Measurements from ENCODE around the gene CTNNA1.

CTNNA1 gene

DNA sequence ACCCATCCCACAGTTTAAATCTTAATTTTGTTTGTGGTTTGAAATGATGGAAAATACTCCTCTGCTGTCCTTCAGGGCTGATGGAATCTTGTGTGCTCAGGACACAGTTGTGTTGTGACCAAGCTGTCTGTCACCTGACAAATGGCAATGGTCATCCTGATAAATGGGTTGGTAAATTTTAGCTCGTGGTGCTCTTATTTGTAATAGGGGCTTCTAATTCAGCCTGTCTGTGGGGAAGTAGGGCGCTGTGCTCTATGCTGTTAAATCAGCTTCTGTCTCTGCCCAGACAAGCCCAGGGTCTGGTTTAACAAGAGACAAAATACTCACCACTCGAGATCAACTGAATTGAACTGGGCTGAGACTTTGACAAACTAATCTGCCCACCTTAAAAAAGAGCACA is 117.4 kb downstream of the CTNNA1 start:
- no peak for DNase-seq

DNA sequence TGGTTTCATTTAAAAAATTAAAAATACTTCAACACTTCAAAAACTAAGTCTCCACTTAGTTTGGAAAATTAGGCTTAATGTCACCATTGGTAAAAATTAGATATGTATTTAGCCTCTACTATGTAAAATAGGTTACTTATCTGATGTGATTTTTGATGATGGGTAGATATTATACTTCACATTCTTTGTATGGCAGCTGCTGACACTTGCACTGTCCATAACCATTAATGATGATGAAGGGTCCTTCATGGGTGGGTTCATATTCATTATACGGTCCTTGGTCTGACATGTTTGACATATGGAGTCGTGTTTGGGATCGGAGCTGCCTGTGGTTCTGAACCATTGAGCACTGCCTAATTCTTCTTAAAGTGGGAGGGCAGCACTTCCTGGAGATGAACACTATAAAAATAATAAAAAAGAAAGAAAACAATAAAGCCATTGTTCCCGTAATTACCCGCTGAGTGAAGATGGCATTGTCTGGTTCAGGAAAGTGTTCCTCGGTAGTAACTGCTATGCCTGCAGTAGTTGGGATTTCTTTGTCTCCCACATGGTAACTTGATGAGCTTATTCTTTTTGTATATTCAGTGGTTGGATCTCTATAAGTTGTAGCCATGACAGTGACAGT is 119.7 kb downstream of the CTNNA1 start:
- DNase-seq: no peak

DNA sequence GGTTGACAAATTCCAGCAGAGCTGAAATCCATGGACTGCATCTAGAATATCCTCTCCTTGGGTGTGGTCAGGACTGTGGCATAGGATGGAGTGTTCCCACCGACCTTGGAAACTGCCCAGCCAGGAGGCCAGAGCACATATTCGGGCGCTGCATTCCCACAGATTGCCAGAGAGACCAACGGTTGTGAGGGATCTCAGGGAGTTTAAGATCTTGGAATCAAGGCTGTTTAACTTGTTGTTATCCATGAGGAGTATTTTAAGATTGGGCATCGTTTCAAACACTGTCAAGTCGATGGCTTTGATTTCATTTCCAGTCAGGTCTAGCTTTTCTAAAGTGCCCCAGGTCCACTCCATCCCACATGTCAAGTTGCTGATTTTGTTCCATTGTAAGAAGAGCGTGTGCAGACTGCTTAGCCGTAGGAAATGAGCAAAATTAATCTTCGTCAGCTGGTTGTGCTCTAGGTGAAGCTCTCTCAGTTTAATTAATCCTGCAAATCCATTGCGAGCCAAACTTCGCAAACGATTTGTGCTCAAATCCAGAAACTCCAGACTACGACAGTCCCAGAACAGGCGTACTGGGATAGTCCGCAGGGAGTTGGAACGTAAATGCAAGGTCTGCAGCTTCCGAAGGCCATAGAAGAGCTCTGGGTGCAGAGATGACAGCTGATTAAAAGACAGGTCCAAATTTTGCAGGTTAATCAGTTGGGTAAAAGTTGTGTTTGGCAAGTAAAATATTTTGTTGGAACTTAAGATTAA is 120.4 kb downstream of the CTNNA1 start:
- no peak for DNase-seq

DNA sequence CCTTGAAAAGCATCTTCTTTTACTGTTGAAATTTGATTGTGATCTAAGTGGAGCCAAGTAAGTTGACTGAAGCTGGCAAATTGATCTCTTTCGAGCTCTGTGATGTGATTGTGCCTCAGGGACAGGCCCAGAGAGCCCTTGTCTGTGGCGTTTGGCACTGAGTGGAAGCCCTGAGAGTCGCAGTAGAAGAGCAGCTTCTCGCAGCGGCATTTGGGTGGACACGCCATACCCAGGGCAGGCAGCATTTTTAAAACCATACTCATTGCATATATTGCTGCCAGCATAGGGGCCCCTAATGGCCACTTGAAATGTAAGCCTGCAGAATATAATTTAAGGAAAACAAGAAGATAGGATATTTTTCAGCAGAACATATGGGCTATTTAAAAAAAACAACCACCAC is 121.0 kb downstream of the CTNNA1 start:
- DNase-seq: no peak

DNA sequence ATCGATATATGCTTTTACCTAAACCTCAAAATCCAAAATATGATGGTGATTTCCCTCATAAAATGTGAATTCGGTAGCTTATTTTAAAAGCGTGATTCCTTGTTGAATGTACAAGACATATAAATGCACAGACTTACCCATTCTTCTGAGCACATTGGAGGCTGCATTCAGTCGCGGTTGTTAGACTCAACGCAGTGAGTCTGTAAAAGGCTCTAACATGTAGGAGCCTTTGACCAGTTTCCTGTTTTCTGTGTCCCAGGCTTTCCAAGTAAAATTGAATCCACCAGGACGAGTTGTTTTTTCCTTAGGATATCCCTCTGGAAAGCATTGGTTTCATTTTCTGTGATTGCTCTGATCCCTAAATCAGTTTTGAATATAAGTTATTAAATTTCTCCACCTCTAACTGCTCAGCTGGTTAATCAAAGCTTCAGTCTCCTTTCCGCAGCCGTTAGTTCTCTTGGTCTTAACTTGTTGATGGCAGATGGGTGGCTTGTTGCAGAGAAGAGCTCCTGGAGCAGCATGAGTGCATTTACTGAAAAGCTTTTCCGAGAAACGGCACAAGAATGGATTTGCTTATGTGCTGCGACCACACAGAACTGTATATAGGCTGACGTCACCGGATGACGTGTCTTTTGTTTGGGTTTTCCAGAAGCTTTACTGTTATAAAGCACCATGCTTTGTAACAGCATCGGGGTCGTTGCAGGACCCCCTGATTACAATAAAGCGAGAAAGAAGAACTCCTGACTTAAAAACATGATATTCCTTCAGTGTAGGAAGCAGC is 121.7 kb downstream of the CTNNA1 start, which contains the start of gene LRRTM2:
Gene LRRTM2 (minus strand): TSS at position 565 of the 781 bp plus-strand sequence. CDS start 424 bp downstream, at position 141.
- no peak for DNase-seq

DNA sequence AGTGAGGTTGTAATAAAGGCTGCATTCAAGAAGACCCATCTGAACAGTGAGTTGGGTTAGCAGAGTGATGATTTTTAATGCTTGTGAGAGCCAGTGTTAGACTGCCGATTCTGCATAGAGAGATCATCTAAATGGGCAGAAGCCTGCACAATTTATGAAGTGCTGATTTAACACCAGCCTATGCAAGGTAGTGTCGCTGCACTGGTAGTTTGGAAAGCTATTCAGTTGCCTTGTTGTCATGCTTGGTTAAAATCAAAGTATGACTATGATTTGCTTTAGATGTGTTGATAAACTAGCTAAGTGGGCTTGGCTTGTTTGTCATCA is 122.3 kb downstream of the CTNNA1 start:
- DNase-seq: no peak

DNA sequence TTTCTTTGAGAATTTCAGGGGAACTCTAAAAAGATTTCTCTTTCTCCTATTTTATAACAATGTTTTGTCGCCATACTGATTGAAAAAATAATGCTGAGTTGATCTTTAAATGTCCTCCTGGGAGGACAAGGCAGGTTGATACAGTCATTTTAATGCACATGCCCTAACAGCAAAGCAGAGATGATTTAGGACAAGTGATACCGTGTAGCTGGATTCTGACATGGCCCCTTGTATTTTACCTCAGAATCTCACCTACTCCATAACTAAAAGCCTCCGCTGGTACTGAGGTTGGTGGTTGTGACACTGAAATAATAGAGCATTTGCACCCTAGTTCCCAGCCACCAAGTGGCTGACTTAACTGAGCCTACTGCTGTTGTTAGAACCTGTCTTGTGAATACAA is 122.7 kb downstream of the CTNNA1 start:
- no peak for DNase-seq

DNA sequence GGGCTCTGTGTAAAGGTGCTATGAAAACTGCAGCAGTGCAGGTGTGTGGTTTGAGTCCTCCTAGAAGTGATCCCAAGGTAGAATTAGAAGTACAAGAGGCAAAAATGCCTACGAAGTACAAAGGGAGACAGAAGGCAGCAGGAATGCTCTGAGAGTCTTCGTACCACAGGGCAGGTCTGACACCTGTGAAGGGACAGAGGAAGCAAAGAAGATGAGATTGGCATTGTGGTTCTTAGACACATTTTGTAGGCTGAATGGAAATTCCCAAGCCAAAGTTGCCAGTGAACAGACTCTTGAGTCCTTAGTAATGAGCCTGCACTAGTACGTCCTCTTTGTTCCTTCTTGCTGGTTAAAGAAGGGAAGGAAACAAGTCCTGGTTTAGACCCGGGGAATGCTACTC is 123.6 kb downstream of the CTNNA1 start:
- DNase-seq: no peak

DNA sequence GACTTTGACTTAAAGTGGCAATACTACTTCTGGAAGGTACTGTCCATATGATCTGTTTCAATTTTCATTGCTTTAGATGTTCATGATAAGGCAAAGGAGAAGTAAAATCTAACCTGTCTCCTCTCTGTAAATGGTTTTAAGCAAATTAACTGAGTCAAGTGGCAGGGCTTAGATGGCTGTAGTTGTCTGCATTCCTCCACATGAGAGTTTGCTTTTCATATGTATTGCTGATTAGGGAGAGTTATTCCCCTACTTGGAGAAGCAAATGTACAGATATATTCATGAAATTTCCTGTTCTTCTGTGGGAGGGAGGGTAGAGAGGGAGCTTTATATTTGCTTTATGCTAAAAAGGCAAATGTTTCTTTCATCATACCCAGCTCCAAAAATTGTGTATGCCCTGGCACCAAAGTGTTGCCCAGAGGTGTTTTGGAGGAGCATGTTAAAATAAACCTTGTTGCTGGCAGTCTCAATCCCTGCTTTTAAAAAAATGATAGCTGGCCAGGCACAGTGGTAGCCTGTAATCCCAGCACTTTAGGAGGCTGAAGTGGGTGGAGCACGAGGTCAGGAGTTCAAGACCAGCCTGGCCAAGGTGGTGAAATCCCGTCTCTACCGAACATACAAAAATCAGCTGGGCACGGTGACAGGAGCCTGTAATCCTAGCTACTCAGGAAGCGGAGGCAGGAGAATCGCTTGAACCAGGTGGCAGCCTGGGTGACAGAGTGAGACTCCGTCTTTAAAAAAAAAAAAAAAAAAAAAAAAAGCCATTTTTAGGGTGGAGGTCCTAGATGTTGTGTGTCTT is 125.4 kb downstream of the CTNNA1 start:
- no peak for DNase-seq

DNA sequence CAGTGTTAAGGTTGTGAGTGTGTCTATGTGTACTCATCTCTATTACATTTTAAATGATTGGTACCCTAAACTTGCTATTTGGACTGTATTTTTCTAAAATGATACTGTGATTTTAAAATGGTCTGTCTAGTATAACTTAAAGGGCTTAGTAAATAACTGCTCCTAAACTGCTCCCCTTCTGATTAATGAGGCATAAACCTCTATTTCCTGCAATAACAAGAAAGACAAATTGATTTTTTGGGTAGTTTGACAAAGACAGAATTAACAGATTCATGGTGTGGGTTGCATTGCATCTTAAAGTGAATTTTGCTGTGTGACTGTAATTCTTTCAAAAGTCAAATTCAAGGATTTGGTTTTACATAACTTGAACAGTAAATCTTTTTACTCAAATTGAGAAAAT is 130.0 kb downstream of the CTNNA1 start:
- no peak for DNase-seq

DNA sequence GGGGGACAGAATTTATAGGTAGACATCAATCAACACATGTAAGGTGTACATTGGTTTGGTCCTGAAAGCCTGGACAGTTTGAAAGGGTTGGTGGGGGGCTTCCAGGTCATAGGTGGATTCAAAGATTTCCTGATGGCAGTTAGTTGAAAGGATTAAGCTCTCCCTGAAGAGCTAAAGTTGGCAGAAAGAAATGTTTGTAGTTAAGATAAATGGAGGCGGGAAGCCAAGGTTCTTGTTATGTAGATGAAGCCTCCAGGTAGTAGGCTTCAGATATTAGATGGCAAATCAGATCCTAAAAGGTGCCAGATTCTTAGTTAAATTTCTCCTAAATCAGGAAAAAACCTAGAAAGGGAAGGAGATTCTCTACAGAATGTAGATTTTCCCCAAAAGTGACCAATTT is 130.9 kb downstream of the CTNNA1 start:
- DNase-seq: no peak

DNA sequence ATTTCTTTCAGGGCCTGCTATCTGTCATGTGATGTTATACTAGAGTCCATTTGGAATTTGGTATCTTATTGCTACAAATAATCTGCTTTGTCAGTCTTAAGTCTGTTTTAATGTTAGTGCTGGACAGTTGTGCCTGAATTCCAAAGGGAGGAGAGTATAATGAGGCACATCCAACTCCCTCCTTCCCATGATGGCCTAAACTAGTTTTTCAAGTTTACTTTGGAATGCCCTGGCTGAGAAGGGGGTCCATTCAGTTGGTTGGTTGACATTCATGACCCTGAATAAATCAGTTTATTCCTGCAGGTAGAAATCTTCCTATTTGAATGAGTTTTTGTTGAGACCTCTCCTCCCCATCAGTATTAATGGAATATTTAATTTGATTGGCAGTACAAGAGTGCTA is 131.3 kb downstream of the CTNNA1 start:
- no peak for DNase-seq

DNA sequence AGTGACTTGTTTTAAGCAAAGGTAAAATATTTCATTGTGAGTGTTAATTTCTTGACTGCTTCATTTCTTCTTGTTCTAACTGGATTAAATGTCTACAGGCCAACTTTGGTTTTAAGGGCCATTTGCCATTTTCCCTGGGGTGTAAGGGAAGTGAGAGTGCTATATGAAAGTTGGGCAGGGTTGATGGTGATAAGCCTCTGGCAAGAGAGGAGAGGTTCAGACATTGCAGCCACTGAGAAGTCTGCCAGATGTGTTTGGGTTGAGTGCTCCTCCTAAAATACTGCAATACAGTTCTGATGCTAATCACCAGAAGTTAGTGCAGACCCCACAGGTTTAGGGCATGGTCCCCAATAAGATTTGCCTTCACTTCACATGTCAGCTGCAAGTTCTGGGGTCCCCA is 136.8 kb downstream of the CTNNA1 start:
- DNase-seq: no peak

DNA sequence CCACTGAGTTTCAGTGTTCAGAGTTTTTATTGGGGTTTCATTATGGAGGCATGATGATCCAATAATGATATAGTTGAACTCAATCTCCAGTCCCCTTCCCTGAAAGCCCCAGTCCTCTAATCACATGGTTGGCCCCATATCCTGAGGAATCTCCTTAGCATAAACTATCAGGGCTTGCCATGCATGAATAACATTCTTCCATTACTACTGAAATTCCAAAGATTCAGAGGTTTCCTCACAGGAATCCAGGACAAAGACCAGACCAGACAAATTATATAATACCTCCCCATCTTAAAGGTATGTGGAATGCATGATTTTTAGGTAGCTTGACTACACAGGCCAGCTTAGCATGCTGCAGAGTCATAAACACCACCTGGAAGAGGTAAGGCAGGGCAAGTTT is 137.4 kb downstream of the CTNNA1 start:
- DNase-seq: no peak

DNA sequence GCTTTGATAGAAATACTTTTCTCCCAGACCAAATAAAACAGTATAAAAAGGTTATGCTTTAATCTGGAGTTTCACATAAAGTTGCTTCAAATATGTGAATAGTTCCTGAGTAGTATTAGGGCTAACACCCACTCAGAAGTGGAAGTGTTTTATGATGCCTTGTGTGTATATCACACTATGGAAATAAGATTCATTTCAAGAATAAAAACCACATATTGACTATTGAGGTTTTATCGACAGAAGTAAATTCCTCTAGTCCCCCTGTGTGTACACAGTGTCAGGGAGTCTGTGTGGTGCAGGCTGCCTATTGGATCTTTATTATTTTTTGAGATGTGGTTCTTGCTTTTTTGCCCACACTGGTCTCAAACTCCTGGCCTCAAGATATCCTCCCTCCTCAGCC is 142.7 kb downstream of the CTNNA1 start:
- no peak for DNase-seq

DNA sequence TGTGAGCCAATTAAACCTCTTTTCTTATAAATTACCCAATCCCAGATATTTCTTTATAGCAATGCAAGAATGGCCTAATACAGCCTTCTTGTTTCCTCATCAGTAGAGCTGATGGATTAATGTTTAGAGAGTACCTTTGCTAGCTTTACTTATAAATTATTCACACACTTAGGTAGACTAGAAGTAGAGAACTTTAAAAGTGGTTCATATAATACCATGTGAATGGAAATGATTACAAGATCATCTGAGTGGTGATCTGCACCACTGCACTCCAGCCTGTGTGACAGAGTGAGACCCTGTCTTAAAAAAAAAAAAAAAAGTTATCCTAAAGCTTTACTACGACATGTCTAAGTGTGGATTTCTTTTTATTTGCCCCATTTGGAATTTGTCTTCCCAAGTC is 145.1 kb downstream of the CTNNA1 start:
- DNase-seq: no peak

DNA sequence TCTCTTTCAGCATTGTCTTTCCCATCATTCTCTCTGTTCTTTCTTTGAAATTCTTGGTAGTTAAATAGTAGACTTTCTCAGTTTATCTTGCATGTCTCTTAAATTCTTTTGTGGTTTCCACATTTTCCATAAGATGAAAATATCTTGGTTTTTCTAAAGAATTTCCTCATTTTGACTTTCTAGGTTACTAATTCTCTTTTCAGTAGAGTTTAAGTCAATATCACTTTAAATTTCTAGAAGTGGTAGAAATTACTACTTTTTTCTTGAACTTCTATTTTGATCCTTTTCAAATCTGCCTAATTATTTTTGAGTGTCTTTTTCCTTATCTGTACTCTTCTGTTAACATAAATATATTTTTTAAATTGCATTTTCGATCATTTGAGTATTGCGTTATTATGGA is 145.5 kb downstream of the CTNNA1 start:
- DNase-seq: no peak

DNA sequence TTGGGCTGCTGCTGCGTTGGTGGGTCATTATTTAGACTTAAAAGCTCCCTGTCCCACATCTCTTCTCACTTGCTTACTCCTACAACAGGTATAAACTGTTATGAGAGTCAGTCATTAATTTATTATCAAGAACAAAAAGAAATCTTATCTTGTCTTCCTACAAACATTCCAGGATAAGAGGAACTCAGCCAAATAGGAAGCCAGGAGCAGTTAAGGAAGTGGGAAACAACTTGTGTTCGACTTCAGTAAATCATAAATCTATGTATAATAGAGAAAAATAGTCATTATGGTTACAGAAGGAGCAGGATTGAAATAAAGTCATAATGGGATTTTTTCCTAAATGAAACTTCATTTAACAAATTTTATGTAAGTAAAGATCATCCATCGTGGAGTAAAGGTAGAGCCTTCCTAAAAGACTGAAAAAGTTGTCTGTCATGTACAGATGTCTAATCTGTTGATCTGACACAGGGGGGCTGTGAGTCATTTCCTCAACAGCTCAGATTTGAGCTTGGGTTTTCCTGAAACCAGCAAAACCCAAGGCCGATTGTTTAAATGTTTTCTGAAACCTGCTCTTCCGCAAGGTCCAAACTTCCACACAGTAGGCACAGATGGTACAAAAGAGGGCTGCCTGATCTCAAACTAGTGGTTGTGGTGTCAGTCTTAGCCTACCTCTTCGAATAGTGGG is 147.2 kb downstream of the CTNNA1 start:
- DNase-seq: no peak

DNA sequence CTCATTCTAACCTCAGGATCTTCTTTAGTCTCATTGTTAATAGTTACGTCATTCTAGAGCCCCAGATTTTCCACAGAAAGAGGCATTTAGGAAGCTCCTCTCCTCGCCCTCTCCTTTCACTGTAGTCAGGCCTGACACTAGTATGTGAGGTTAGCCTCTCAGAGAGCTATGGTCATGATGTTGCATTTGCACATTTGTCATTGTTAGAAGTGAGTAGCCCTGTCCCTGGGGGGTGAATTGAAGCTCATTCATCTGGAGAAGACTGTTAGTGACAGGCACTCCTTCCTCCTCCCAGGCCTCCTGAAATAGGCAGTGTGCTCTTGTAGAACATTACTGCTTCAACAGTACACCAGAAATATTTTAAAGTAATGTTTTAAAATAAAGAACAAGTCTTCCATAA is 148.5 kb downstream of the CTNNA1 start:
- DNase-seq: no peak

DNA sequence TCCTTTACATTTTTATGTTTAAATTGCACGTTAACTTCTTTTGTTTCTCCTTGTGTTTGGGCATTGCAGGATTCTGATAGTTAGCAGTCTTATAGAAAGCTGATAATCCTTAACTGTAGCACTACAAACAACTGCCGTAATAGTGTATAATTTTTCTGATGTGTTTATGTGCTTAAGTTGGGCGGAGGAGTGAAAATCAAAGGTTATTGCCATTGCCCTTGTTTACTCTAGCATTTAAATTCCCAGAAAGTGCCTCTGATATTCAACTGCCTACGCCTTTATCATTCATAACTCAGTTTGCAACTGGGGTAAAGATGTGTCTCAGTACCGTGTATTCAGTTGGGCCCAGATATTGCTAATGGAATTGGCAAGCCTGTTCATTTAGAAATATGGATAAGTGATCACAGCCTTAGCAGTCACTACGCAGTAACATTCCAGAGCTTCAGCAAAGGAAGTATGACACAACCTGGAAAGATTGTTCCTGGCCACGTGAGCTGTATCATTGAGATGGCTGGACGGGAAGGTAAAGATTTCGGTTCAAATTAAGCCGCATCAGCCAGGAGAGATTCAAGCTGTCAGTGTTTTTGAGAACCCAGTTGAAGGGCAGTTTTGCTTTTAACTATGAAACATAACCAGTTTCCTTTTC is 150.0 kb downstream of the CTNNA1 start:
- DNase-seq: no peak

DNA sequence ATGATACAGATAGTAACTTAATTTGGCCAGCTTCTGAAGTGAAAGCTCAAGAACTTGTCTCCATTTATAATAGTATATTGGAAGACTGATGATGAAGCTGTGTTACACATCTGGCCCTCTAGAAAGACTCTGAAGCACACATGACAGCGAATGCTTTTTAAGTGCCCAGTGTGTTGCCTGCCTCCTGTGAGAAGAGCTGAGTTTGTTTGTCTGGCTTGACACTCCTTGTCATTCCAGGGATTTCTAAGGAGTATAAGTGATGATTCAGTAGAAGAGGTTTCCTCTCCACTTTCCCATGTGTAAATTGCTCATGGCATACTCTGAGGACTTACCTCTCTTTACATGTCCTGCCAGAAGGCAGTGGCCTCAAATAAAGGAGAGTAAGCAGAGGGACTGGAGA is 152.3 kb downstream of the CTNNA1 start:
- DNase-seq: no peak

DNA sequence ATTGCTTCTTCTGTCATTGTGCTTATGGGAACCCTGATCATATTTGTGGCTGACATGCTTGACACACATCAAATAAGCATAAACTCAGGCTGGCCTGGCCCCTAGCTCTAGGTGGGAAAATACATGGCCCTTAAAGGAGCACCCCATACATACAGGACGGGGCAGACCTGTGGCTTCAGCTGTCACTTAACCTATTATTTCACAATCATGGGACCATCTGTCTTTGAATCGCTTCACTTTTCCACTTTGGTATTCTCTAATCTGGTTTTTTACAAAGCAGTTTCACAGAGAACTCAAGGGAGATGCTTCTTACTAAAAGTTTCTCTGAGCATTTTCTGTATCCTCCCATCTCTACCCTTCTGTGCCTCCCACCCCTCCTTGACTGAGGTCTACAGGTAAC is 156.5 kb downstream of the CTNNA1 start:
- no peak for DNase-seq
